Measurements from ENCODE around the gene ANKS1A.

ANKS1A gene

GRCh38 chr6:35082733-35083403 lies 193.8 kb downstream of the ANKS1A start:
- no peak for DNase-seq (ENCODE audit: low read depth in 2 of 2)

- DNase-seq (ENCODE audit: low read depth in 2 of 2), result no peak
Measured at GRCh38 chr6:35083507-35083906, 194.5 kb downstream of the ANKS1A start.

- no peak for DNase-seq (ENCODE audit: low read depth in 2 of 2)
Measured at GRCh38 chr6:35084041-35084491, 195.0 kb downstream of the ANKS1A start.

- DNase-seq (ENCODE audit: low read depth in 2 of 2), result no peak
Measured at GRCh38 chr6:35084511-35085203, 195.6 kb downstream of the ANKS1A start.

- DNase-seq (ENCODE audit: low read depth in 2 of 2), result no peak
Measured at GRCh38 chr6:35085359-35086281, 196.6 kb downstream of the ANKS1A start.

GRCh38 chr6:35086282-35086632 lies 197.2 kb downstream of the ANKS1A start:
- no peak for DNase-seq (ENCODE audit: low read depth in 2 of 2)

- no peak for DNase-seq (ENCODE audit: low read depth in 2 of 2)
Measured at GRCh38 chr6:35086636-35087360, 197.7 kb downstream of the ANKS1A start.

- DNase-seq (ENCODE audit: low read depth in 2 of 2), result no peak
Measured at GRCh38 chr6:35087361-35088280, 198.6 kb downstream of the ANKS1A start.

- no peak for DNase-seq (ENCODE audit: low read depth in 2 of 2)
Measured at GRCh38 chr6:35088281-35089215, 199.5 kb downstream of the ANKS1A start.

GRCh38 chr6:35089216-35089934 lies 200.3 kb downstream of the ANKS1A start:
- DNase-seq (ENCODE audit: low read depth in 2 of 2), result no peak

DNA sequence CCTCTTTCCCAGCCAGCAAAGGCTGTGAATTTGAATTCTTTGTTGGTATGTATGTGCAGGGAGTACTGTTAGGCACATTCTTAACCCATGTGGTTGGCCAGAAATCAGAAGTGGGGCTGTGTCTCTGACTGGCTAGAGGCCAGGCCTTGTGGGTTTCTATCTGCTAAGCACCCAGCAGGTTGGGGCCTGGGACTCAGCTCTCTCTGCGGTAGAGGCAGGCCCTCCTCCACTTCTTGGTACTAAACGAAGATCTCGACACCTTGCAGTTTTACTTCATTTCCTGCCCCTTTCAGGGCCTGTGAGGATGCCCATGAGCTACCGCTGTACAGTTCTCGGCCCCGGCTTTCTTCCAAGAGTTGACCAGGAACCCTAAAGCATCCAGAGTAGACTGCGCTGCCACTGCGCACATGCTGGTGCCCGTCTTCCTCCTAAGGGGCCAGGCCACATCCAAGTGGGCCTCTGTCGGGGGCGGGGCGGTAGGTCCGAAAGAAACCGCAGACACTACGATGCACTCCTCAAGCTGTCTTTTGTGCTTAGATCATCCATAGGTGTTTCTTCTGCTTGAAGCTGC lies 201.0 kb downstream of the ANKS1A start:
- DNase-seq (ENCODE audit: low read depth in 2 of 2), result no peak

DNA sequence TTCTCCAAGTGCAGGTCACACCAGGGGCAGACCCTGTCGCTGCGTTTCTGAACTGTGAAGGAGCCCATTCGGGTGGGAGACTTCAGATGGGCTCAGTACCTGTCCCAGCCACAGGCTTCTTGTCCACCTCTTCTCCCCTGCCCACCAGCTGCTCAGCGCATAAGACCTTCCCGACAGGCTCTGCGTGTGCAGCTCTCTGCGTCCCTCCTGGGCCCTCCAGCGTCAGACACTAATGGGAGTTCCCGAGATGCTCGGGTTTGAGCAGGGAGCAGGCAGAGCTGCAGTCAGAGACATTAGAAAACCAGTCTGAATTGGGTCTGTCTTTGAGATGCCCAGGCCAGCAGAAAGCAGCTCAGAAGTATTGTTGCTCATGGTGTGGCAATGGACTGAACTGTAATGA lies 201.7 kb downstream of the ANKS1A start:
- no peak for DNase-seq (ENCODE audit: low read depth in 2 of 2)

DNA sequence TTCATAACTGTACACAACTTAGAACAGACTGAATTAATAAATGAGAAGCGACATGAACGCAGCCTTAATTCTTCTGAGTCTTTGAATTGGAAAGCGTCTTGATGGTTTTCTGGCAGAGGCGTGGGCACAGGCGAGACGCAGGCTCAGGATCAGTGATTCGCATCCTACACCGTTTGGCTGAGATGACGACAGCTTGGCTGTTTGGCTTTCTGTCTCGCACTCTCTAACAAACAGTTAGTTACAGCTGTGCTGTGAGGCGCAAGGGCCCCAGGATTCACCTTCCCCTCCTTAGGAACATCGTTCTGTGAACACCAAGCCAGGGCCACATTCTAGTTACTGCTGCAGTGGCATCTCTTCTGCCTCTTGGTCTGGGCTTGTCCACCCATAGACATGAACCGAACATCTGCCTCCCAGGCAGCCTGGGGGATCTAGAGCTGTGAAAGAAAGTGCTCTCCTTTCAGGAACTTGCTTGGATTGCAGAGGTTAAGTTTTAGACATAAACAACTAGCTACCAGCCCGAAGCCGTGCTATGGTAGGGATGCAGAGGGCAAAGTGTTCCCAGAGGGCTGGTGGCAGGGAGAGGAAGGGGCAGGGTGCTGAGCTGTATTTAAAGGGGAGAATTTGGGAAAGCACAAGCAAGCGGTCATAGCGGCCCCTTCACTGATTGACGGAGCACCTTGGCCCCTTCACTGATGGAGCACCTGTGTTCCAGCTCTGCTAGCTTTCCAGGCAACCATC lies 202.5 kb downstream of the ANKS1A start:
- DNase-seq (ENCODE audit: low read depth in 2 of 2), result no peak

DNA sequence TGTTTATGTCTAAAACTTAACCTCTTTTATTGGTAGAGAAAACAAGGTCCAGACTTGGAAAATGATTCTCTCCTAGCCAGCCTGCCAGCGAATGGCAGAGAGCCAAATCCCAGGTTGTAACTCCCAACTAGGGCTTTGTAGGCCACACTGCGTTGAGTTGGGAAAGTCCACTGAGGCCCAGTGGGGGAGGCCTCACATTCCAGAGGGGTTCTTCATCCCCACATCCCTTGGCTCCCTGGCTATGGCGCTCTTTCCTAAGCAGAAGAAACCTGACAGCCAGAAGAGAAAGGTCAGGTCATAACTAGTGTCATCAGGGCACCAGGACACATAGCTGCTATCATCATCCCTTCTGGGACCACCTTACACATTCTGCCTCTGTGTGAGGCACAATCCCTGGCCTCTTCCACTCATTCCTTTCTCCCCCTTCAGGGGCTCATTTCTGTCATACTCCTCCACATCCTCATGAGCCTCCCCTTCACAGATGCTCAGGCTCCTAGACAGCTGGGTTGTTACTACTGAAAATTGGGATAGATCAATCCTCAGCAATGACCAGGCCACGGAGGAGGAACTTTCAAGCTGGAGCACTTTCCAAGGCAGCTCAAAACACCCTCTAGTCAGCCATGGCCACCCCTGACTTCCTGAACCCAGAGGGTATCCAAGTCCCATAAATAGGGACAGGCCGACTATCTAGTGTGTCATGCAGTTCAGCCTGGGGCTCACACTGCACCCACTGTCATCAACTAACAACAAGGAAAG lies 203.5 kb downstream of the ANKS1A start:
- DNase-seq (ENCODE audit: low read depth in 2 of 2), result no peak

DNA sequence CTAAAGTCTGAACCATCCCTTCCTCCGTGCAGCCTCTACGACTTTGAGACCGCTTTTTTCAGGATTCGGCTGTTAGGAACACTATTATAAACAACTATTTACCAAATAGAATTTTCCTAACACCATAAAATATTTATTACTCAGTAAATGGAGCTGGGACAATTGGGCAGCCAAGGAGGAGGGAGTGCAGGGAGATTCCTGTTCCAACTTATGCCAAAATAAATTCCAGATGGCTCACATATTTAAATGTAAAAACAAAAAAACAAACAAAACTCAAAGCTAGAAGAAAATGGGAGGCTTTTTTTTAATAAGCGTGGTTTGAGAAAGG lies 204.0 kb downstream of the ANKS1A start:
- no peak for DNase-seq (ENCODE audit: low read depth in 2 of 2)

DNA sequence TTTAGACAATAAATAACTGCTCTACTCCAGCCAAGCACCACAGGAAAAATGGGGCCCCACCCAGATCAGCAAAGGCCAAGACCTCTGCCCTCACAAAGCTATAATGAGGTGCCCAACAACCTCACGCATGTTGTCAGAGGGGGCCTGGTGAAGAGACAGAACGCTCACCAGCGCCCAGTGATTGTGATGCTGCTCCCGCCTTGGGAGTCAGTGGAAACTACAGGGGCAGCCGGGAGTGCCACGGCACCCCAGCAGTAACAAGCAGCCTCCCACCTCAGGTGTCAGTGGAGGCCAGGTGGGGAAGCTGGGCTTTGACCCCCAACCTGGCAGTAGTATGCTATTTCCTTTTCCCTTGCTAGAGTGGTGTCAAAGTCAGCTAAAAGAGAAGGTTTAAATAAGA lies 204.7 kb downstream of the ANKS1A start:
- DNase-seq (ENCODE audit: low read depth in 2 of 2), result no peak

DNA sequence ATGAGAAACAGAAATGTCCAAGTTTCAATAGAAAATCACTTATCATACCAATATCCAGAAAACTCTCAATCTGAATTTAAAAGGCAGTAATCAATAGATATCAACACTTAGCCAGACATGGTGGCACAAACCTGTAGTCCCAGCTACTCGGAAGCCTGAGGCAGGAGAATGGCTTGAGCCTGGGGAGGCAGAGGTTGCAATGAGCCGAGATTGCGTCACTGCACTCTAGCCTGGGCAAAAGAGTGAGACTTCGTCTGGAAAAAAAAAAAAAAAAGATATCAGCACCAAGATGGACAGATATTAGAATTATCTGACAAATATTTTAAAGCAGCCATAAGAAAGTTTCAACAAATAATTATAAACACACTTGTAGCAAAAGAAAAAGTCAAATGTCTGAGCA lies 205.1 kb downstream of the ANKS1A start:
- DNase-seq (ENCODE audit: low read depth in 2 of 2), result no peak

Data from stimulated activated CD4-positive, alpha-beta T cell treated with anti-CD3 and anti-CD28 coated beads, Interleukin-4, amount 100 ng/mL, for 48 hours (primary cell).